Measurements from ENCODE around the gene ACBD3. TPM values are rescaled to one million over a fixed set of nuclear protein-coding genes. Genes with fewer than 3 reads are reported as not detected.

ACBD3 gene
- polyA plus RNA-seq, 1 of the 3 experiments (the other 2 are of a cell fraction): 17.8 TPM

DNA sequence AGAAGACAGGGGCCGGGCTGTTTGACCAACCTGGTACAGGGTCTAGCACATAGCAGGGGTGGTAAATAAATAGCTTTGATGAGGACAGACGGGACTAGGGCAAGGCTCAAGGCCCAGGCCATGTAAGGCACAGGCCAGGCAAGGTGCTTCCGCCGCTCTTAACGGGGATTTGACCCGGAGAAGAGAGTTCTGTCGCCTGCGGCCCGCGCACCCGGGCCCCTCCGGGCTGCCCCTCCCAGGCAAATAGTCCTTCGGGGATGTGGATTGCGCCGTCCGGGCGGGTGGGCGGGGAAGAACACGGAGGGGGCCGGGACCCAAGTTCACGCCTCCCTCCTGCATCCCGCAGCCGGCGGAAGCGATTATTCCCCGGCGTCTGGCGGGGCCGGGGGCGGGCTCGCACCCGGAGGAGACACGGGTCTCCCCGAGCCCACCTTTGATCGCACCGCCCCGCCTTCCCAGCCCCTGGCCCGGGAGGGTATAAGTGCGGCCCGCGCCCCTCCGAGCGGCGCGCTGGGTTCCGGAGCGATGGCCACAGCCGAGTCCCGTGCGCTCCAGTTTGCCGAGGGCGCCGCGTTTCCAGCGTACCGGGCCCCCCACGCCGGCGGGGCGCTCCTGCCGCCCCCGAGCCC is 36.7 kb upstream of the ACBD3 start, which contains the start of gene MIXL1 (continued):
- TF ChIP-seq RXRA (IDR thresholded peaks at IDR 0.05; ENCODE audit: borderline replicate concordance, low read depth) (no peak), FOSL2 (IDR thresholded peaks at IDR 0.05; ENCODE audit: borderline replicate concordance, low read depth) (no peak), MEF2A (IDR thresholded peaks at IDR 0.05; ENCODE audit: borderline replicate concordance, low read depth) (no peak), CHD2 (IDR thresholded peaks at IDR 0.05; ENCODE audit: low read length, partially characterized antibody) (no peak), TEAD4 (IDR thresholded peaks at IDR 0.05; ENCODE audit: borderline replicate concordance, insufficient read depth) (no peak), TCF12 (IDR thresholded peaks at IDR 0.05) (no peak), POLR2AphosphoS5 (IDR thresholded peaks at IDR 0.05; ENCODE audit: low read depth, low read length) (no peak), MXI1 (IDR thresholded peaks at IDR 0.05; ENCODE audit: low read depth, low read length) (no peak)
- TF ChIP-seq, protein P1, sequence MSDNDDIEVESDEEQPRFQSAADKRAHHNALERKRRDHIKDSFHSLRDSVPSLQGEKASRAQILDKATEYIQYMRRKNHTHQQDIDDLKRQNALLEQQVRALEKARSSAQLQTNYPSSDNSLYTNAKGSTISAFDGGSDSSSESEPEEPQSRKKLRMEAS (IDR thresholded peaks at IDR 0.05; ENCODE audit: low read depth): no peak

DNA sequence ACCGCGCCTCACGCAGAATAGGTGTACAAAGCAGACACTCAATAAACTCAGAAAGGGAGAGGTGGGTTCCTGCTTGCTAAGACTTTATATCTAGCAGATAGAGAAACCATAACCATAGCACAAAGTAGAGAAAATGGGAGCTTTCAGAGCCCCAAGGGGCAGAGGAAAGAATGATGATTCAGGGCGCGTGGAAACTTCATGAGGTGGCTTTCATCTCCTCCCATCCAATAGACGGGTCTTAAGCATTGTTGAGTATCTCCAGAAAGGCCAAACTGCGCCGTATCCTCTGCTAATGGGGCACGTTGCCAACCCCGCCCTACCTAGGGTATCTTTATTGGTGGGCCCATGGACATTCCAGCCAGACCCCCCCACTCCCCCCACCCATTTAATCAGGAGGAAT is 36.1 kb upstream of the ACBD3 start:
- WGBS (ENCODE audit: low lambda C conversion rate): 95% methylated on average over 10 of the region's 10 CpGs
- CTCF ChIA-PET: interaction anchor here (1.2 to 2.0 kb wide), 3 partner anchors 25 to 158 kb away, joined by 3 to 4 read pairs (median 4); no protein-coding TSS in a partner anchor
- no peaks in the 10 kb centered on the region for H3K9me2 ChIP-seq
- H2AFZ ChIP-seq (ENCODE audit: low read depth): no peak overlapping the region
- H3K36me3 ChIP-seq (replicated peaks in 1 of 2; ENCODE audit: control insufficient read depth in 1 of 2, insufficient read depth in 2 of 2, low read length in 1 of 2): no peaks in the 10 kb centered on the region
- no peaks in the 10 kb centered on the region for H3K27me3 ChIP-seq (ENCODE audit: insufficient read depth)
- H3K4me3 ChIP-seq (ENCODE audit: low read depth in 2 of 2, low read length in 1 of 2): no peak overlapping the region
- H3K27ac ChIP-seq (ENCODE audit: low read depth in 2 of 2, low read length in 1 of 2): no peak overlapping the region
- no peaks in the 10 kb centered on the region for H3F3A ChIP-seq (replicated peaks; ENCODE audit: insufficient read depth)
- no peak overlapping the region for H3K9ac ChIP-seq
- DNase-seq: no peak
- TF ChIP-seq TCF12 (IDR thresholded peaks at IDR 0.05) (no peak), FOXJ3 (CRISPR knock-in tag; IDR thresholded peaks at IDR 0.05) (no peak), GATA2 (CRISPR knock-in tag; IDR thresholded peaks at IDR 0.05) (no peak), TEAD4 (IDR thresholded peaks at IDR 0.05; ENCODE audit: borderline replicate concordance, insufficient read depth) (no peak)
- TF ChIP-seq, protein P2, sequence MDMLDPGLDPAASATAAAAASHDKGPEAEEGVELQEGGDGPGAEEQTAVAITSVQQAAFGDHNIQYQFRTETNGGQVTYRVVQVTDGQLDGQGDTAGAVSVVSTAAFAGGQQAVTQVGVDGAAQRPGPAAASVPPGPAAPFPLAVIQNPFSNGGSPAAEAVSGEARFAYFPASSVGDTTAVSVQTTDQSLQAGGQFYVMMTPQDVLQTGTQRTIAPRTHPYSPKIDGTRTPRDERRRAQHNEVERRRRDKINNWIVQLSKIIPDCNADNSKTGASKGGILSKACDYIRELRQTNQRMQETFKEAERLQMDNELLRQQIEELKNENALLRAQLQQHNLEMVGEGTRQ (IDR thresholded peaks at IDR 0.05; ENCODE audit: borderline replicate concordance, low read depth, low read length): no peak
- H4K20me1 ChIP-seq (ENCODE audit: insufficient read depth): no peaks in the 10 kb centered on the region
- H3K79me2 ChIP-seq (ENCODE audit: insufficient read depth): no peaks in the 10 kb centered on the region
- H3K9me3 ChIP-seq: no peaks in the 10 kb centered on the region
- POLR2A ChIA-PET: no interaction called here
- H3K4me2 ChIP-seq: no peak overlapping the region
- H3K4me1 ChIP-seq (ENCODE audit: control insufficient read depth in 1 of 2, insufficient read depth in 2 of 2, low read depth in 1 of 2, low read length in 1 of 2): peaks cover 0 to 5% of the 10 kb centered on the region in 2 experiments; a peak in 1 of 4 replicates

- CTCF ChIA-PET: interaction anchor here (1.1 kb wide), 1 partner anchor 95 kb away, joined by 3 read pairs; no protein-coding TSS in a partner anchor
- no peaks in the 10 kb centered on the region for H4K20me1 ChIP-seq (ENCODE audit: insufficient read depth)
These were observed 34.1 kb upstream of the ACBD3 start for GRCh38 chr1:226220473-226221189.

More at GRCh38 chr1:226220473-226221189, 34.1 kb upstream of the ACBD3 start:
- Histone ChIP-seq H3K27me3 (ENCODE audit: insufficient read depth) (no peaks in the 10 kb centered on the region), H3K4me2 (no peak overlapping the region), H3K4me1 (ENCODE audit: control insufficient read depth in 1 of 2, insufficient read depth in 2 of 2, low read depth in 1 of 2, low read length in 1 of 2) (peaks cover 0 to 5% of the 10 kb centered on the region in 2 experiments; a peak in 2 of 4 replicates), H3K27ac (ENCODE audit: low read depth in 2 of 2, low read length in 1 of 2) (no peak overlapping the region), H3K4me3 (ENCODE audit: low read depth in 2 of 2, low read length in 1 of 2) (no peak overlapping the region), H3K9ac (no peak overlapping the region), H3K9me3 (no peaks in the 10 kb centered on the region), H3K79me2 (ENCODE audit: insufficient read depth) (no peaks in the 10 kb centered on the region), H3F3A (replicated peaks; ENCODE audit: insufficient read depth) (no peaks in the 10 kb centered on the region), H2AFZ (ENCODE audit: low read depth) (no peak overlapping the region), H3K36me3 (replicated peaks in 1 of 2; ENCODE audit: control insufficient read depth in 1 of 2, insufficient read depth in 2 of 2, low read length in 1 of 2) (no peaks in the 10 kb centered on the region), H3K9me2 (no peaks in the 10 kb centered on the region)
- POLR2A ChIA-PET: no interaction called here
- no peak for TF ChIP-seq NRF1 (IDR thresholded peaks at IDR 0.05; ENCODE audit: low read depth, low read length)
- TF ChIP-seq SMC3 (IDR thresholded peaks at IDR 0.05; ENCODE audit: low read depth, low read length): no peak
- no peak for TF ChIP-seq TCF12 (IDR thresholded peaks at IDR 0.05)
- TF ChIP-seq MEF2A (IDR thresholded peaks at IDR 0.05; ENCODE audit: borderline replicate concordance, low read depth): no peak
- no peak for TF ChIP-seq REST (IDR thresholded peaks at IDR 0.05; ENCODE audit: low read depth, low read length)
- TF ChIP-seq, protein P1 (IDR thresholded peaks at IDR 0.05; ENCODE audit: low read depth): no peak
- no peak for DNase-seq
- 82% methylated on average over 11 of the region's 11 CpGs for WGBS (ENCODE audit: low lambda C conversion rate)
